Astrocyte of the cerebellum (primary cell): ENCODE data around the gene MMP13.
A peak's percentile ranks its signal among the peaks of the same experiment; 100 is the strongest.
"Not testable (repeated sequence)": the region's sequence is repeated elsewhere in the genome, so short reads cannot be mapped to it uniquely, and the experiment has no call there.

Source experiments
- DNase-seq: peaks from one replicate; pipeline ENCODE4 v3.0.0-alpha.2; 2011; ENCODE audit warnings: low read depth
- H3K4me3 ChIP-seq: 2 replicates; pipeline ENCODE4 v1.5.1; 2011; ENCODE audit warnings: mild to moderate bottlenecking, low read depth, low read length, moderate library complexity
- in situ Hi-C: cut with HindIII; loops from 2 replicates; pipeline ENCODE4 v1.10.0; 2017; ENCODE audit warnings: low sequenced_read_pairs
- TF ChIP-seq, protein P1 (sequence below): IDR thresholded peaks from 2 replicates; pipeline ENCODE4 v1.5.1; 2012; ENCODE audit warnings: low read length, low read depth, moderate library complexity, mild to moderate bottlenecking; ENCODE audit errors: missing control alignments

MMP13 gene

DNA sequence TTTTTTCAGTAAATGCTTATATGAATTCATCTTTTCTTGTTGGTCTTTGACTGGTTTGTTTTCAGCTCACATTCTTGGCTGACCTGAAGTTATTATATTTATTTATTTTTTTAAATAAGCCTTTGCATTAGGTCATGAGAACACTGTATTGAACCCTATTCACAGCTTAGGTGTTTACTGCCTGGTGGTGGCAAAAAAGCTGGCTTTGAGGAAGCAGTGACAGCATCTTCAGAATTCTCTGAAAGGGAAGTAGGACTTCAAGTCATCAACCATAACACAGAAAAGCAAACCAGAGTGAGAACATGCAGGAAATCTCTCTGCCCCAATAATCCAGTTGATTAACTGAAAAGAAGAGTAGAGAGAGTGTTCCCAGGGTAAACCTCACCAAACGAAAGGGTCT is 30.3 kb upstream of the MMP13 start:
- no peak overlapping the region for H3K4me3 ChIP-seq
- no peak for DNase-seq
- TF ChIP-seq, protein P1, sequence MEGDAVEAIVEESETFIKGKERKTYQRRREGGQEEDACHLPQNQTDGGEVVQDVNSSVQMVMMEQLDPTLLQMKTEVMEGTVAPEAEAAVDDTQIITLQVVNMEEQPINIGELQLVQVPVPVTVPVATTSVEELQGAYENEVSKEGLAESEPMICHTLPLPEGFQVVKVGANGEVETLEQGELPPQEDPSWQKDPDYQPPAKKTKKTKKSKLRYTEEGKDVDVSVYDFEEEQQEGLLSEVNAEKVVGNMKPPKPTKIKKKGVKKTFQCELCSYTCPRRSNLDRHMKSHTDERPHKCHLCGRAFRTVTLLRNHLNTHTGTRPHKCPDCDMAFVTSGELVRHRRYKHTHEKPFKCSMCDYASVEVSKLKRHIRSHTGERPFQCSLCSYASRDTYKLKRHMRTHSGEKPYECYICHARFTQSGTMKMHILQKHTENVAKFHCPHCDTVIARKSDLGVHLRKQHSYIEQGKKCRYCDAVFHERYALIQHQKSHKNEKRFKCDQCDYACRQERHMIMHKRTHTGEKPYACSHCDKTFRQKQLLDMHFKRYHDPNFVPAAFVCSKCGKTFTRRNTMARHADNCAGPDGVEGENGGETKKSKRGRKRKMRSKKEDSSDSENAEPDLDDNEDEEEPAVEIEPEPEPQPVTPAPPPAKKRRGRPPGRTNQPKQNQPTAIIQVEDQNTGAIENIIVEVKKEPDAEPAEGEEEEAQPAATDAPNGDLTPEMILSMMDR, result no peak
- in situ Hi-C loops, result no loop called here

DNA sequence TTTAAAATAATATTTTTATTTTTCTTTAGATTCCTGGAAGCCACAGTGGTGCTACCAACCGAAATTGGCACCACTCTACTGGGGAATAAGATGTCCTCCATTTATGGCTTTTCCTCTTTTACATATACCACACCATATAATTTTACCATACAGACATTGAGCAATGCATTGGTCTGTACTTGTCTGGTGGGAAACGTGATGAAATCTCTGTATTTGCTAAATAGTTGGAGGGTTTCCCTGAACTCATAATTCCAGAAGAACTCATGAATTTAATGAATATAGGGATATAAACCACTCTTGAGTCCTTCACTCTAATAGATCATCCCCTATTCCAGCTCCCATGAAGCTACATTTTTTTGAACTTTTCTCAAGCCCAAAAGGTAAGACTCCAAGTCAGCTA is 28.0 kb upstream of the MMP13 start:
- in situ Hi-C loops, result no loop called here
- H3K4me3 ChIP-seq, result no peak overlapping the region
- no peak for DNase-seq
- TF ChIP-seq, protein P1, result no peak

GRCh38 chr11:102981324-102981910 is 25.9 kb upstream of the MMP13 start:
- TF ChIP-seq, protein P1, result no peak
- in situ Hi-C loops, result no loop called here
- no peak overlapping the region for H3K4me3 ChIP-seq
- DNase-seq, result no peak

DNA sequence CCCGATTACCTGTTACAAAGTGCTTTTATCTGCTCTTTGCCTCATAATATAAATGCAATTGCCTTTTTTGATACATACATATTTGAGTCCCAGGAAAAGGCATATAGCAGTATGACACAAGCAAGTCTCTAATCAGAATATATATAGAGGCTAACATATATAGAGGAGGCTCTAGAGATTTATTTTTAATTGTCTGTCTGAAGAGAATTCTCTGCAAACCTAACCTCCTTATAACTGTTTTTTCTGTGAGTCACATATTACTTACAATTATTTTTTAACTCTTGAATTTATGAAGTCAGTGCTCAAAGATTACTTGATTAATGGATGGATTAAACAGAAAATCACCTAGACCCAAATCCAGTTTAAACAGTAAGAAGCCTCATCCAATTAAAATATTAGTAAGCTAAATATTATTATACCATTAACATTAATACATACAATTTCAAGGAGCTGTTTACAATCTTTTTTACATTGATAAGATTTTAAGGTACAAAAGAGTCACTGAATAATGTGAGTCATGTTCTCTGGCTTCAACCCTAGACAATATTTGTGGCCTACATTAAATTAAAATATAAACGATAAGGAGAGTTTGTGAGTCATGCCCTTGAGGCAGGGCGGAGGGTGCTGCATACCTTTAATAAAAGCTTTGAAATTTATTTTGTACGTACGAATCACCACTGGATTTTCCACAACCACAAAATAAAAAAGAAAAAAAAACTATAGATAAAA is 19.2 kb upstream of the MMP13 start:
- in situ Hi-C loops, result no loop called here
- TF ChIP-seq, protein P1, result no peak
- no peak overlapping the region for H3K4me3 ChIP-seq
- DNase-seq, result peak; percentile 57

DNA sequence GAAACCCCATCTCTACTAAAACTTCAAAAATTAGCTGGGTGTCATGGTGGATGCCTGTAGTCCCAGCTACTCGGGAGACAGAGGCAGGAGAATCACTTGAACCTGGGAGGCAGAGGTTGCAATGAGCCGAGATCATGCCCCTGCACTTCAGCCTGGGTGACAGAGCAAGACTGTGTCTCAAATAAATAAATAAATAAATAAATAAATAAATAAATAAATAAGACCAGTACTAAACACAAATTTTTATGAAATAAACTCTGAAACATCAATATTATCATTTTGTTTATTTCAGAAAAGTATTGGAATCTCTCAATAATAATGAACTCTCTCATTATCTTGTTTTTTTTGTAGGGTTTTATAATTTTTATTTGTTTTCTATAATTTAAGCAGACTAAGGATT is 18.2 kb upstream of the MMP13 start:
- in situ Hi-C loops, DNase-seq, H3K4me3 ChIP-seq: not testable (repeated sequence)

GRCh38 chr11:102972853-102973252 is 17.3 kb upstream of the MMP13 start:
- no peak for DNase-seq
- TF ChIP-seq, protein P1, result no peak
- no peak overlapping the region for H3K4me3 ChIP-seq
- in situ Hi-C loops, result no loop called here

GRCh38 chr11:102971766-102972165 is 16.2 kb upstream of the MMP13 start:
- H3K4me3 ChIP-seq, result no peak overlapping the region
- in situ Hi-C loops, result no loop called here
- TF ChIP-seq, protein P1, result no peak
- DNase-seq, result peak; percentile 18
